GM19372 (cell line): ENCODE results near the gene FMO5.
"Not testable (repeated sequence)": the region's sequence is repeated elsewhere in the genome, so short reads cannot be mapped to it uniquely, and the experiment has no call there.

Experiments used
- ATAC-seq: cut with Tn5 transposase; IDR thresholded peaks from one replicate; pipeline ENCODE4 v1.9.1; 2021; ENCODE audit warnings: mild to moderate bottlenecking, low read depth, moderate library complexity; ENCODE audit not compliant: unreplicated experiment

Gene FMO5

GRCh38 chr1:147240131-147240721, 15.1 kb upstream of the FMO5 start:
- ATAC-seq = not testable (repeated sequence)

GRCh38 chr1:147238925-147239820, 14.0 kb upstream of the FMO5 start:
- no peak for ATAC-seq

- no peak for ATAC-seq
Measured at GRCh38 chr1:147238053-147238902, 13.1 kb upstream of the FMO5 start.

GRCh38 chr1:147236959-147237791, 12.0 kb upstream of the FMO5 start:
- no peak for ATAC-seq

- no peak for ATAC-seq
Measured at GRCh38 chr1:147236448-147236847, 11.3 kb upstream of the FMO5 start.

GRCh38 chr1:147235822-147236221, 10.7 kb upstream of the FMO5 start:
- ATAC-seq = no peak

- not testable (repeated sequence) for ATAC-seq
Measured at GRCh38 chr1:147233903-147234302, 8.8 kb upstream of the FMO5 start.

GRCh38 chr1:147231032-147231431, 5.9 kb upstream of the FMO5 start:
- not testable (repeated sequence) for ATAC-seq

- no peak for ATAC-seq
Measured at GRCh38 chr1:147223740-147224615, 1.2 kb downstream of the FMO5 start.

- ATAC-seq = no peak
Measured at GRCh38 chr1:147218606-147219005, 6.5 kb downstream of the FMO5 start.

- no peak for ATAC-seq
Measured at GRCh38 chr1:147217141-147217540, 8.0 kb downstream of the FMO5 start.

- no peak for ATAC-seq
Measured at GRCh38 chr1:147216124-147216523, 9.0 kb downstream of the FMO5 start.

- ATAC-seq = no peak
Measured at GRCh38 chr1:147215540-147215916, 9.6 kb downstream of the FMO5 start.

- no peak for ATAC-seq
Measured at GRCh38 chr1:147214842-147215539, 10.1 kb downstream of the FMO5 start.

GRCh38 chr1:147214325-147214724, 10.8 kb downstream of the FMO5 start:
- no peak for ATAC-seq

GRCh38 chr1:147213271-147213670, 11.9 kb downstream of the FMO5 start:
- ATAC-seq = no peak

- no peak for ATAC-seq
Measured at GRCh38 chr1:147211577-147211976, 13.6 kb downstream of the FMO5 start.

GRCh38 chr1:147210987-147211386, 14.2 kb downstream of the FMO5 start:
- no peak for ATAC-seq
